IMR-90 (cell line): Measurements from ENCODE around the gene SLC25A26. TPM values are rescaled to one million over a fixed set of nuclear protein-coding genes. Genes with fewer than 3 reads are reported as not detected.

Experiments used
- ATAC-seq: fragments of 200-7000 bp; cut with Tn5 transposase; 2 replicates; pipeline ENCODE4 v1.9.1; 2020; ENCODE audit warnings: low read depth, mild to moderate bottlenecking, moderate library complexity
- BruUV-seq: library from RNA; stranded (reverse); fragments of 400-500 nt; replicated peaks from 2 replicates; lab custom pipeline; 2021; lab: Mats Ljungman, UMichigan
- CTCF ChIA-PET: fragments of 300-600 bp; formaldehyde crosslinking; extraction: SDS; loops from one replicate; lab custom pipeline; 2021; ENCODE audit warnings: antibody characterized with exemption; lab: Yijun Ruan, JAX
- POLR2A ChIA-PET: fragments of 300-600 bp; sonication (Branson Sonifier 250); formaldehyde crosslinking; loops from one replicate; lab custom pipeline; 2022; ENCODE audit warnings: antibody characterized with exemption; ENCODE audit not compliant: unreplicated experiment; lab: Charles Lee
- DNase-seq: peaks from one replicate; pipeline ENCODE4 v3.0.0; 2013
- H2AFZ ChIP-seq: replicated peaks from 2 replicates; pipeline ENCODE3; 2013; ENCODE audit warnings: low read length, mild to moderate bottlenecking; ENCODE audit not compliant: poor library complexity
- H2AK5ac ChIP-seq: 2 replicates; pipeline ENCODE4 v1.6.1; 2013; ENCODE audit warnings: low read depth, low read length, inconsistent platforms
- H2AK9ac ChIP-seq: replicated peaks from 2 replicates; pipeline ENCODE3; 2013; ENCODE audit warnings: mild to moderate bottlenecking, low read depth, low read length, moderate library complexity; ENCODE audit not compliant: poor library complexity
- H2BK120ac ChIP-seq: 2 replicates; pipeline ENCODE4 v1.6.1; 2013; ENCODE audit warnings: low read depth, low read length, inconsistent platforms
- H2BK15ac ChIP-seq: 3 replicates; pipeline ENCODE4 v1.6.1; 2013; ENCODE audit warnings: low read depth, low read length, inconsistent platforms
- H2BK20ac ChIP-seq: 2 replicates; pipeline ENCODE4 v1.6.1; 2013; ENCODE audit warnings: low read depth, mild to moderate bottlenecking, inconsistent platforms, low read length, moderate library complexity
- H2BK5ac ChIP-seq: 2 replicates; pipeline ENCODE4 v1.6.1; 2013; ENCODE audit warnings: mild to moderate bottlenecking, low read depth, low read length, inconsistent platforms; ENCODE audit not compliant: poor library complexity, severe bottlenecking
- H3K14ac ChIP-seq: replicated peaks from 2 replicates; pipeline ENCODE4 v1.6.1; 2013; ENCODE audit warnings: low read depth, low read length, inconsistent platforms
- H3K18ac ChIP-seq: 2 replicates; pipeline ENCODE4 v1.6.1; 2013; ENCODE audit warnings: low read depth, low read length, control low read depth
- H3K23ac ChIP-seq: 2 replicates; pipeline ENCODE4 v1.6.1; 2013; ENCODE audit warnings: low read depth, low read length, inconsistent platforms
- H3K27ac ChIP-seq: 2 replicates; pipeline ENCODE4 v1.5.1; 2013; ENCODE audit warnings: mild to moderate bottlenecking, control low read depth, low read length; ENCODE audit not compliant: insufficient read depth
- H3K27me3 ChIP-seq: 2 replicates; pipeline ENCODE4 v1.6.1; 2013; ENCODE audit warnings: low read length; ENCODE audit not compliant: control insufficient read depth, insufficient read depth
- H3K36me3 ChIP-seq: 2 replicates; pipeline ENCODE4 v1.6.1; 2013; ENCODE audit warnings: low read length, mixed read lengths; ENCODE audit not compliant: control insufficient read depth, insufficient read depth
- H3K4ac ChIP-seq: 2 replicates; pipeline ENCODE4 v1.6.1; 2013; ENCODE audit warnings: low read depth, low read length, inconsistent platforms
- H3K4me1 ChIP-seq: 2 replicates; pipeline ENCODE4 v1.6.1; 2013; ENCODE audit warnings: low read length, mixed read lengths; ENCODE audit not compliant: control insufficient read depth, insufficient read depth
- H3K4me2 ChIP-seq: 2 replicates; pipeline ENCODE4 v1.6.1; 2013; ENCODE audit warnings: low read depth, mild to moderate bottlenecking, control low read depth, low read length, moderate library complexity
- H3K4me3 ChIP-seq: 2 replicates; pipeline ENCODE4 v1.5.1; 2013; ENCODE audit warnings: low read depth, mild to moderate bottlenecking, control low read depth, low read length, moderate library complexity; ENCODE audit not compliant: insufficient read depth
- H3K56ac ChIP-seq: 2 replicates; pipeline ENCODE4 v1.6.1; 2013; ENCODE audit warnings: low read length, inconsistent platforms; ENCODE audit not compliant: insufficient read depth; ENCODE audit errors: extremely low read depth
- H3K79me1 ChIP-seq, 2 experiments: 2 replicates each; pipeline ENCODE4 v1.6.1; 2013; ENCODE audit warnings: low read length in 2 of 2, inconsistent platforms in 1 of 2, low read depth in 1 of 2
- H3K9ac ChIP-seq: 2 replicates; pipeline ENCODE4 v1.6.1; 2013; ENCODE audit warnings: low read depth, low read length, control low read depth
- H3K9me1 ChIP-seq: 2 replicates; pipeline ENCODE4 v1.6.1; 2013; ENCODE audit warnings: low read length, inconsistent platforms; ENCODE audit not compliant: insufficient read depth
- H3K9me3 ChIP-seq: 2 replicates; pipeline ENCODE4 v1.6.1; 2013; ENCODE audit warnings: low read length; ENCODE audit not compliant: control insufficient read depth, insufficient read depth
- H4K20me1 ChIP-seq: 2 replicates; pipeline ENCODE4 v1.6.1; 2013; ENCODE audit warnings: low read length, inconsistent platforms; ENCODE audit not compliant: insufficient read depth
- H4K5ac ChIP-seq: 2 replicates; pipeline ENCODE4 v1.6.1; 2013; ENCODE audit warnings: mild to moderate bottlenecking, low read depth, low read length, control low read depth
- H4K8ac ChIP-seq, 2 experiments: 2 replicates each; pipeline ENCODE4 v1.6.1; 2013; ENCODE audit warnings: low read depth in 2 of 2, low read length in 2 of 2, control low read depth in 1 of 2, inconsistent platforms in 1 of 2
- H4K91ac ChIP-seq: 2 replicates; pipeline ENCODE4 v1.6.1; 2013; ENCODE audit warnings: low read depth, low read length, inconsistent platforms; ENCODE audit not compliant: insufficient read depth
- BHLHE40 ChIP-seq: fragments of 150-350 bp; IDR thresholded peaks from 2 replicates; pipeline ENCODE4 v1.6.1; 2016; ENCODE audit warnings: mild to moderate bottlenecking, low read depth, low read length
- CEBPB ChIP-seq: IDR thresholded peaks from 2 replicates; pipeline ENCODE4 v1.6.1; 2012; ENCODE audit warnings: low read depth, low read length, improper control_type of control experiment
- CTCF ChIP-seq: conservative IDR thresholded peaks from 2 replicates; pipeline ENCODE4 v1.5.1; 2012; ENCODE audit warnings: mild to moderate bottlenecking, low read depth, low read length, improper control_type of control experiment
- ELK1 ChIP-seq: fragments of 150-350 bp; IDR thresholded peaks from 2 replicates; pipeline ENCODE4 v1.6.1; 2016; ENCODE audit warnings: low read depth, mild to moderate bottlenecking, low read length, moderate library complexity, borderline replicate concordance
- FOS ChIP-seq: fragments of 150-350 bp; IDR thresholded peaks from 2 replicates; pipeline ENCODE4 v1.6.1; 2016; ENCODE audit warnings: low read depth, low read length
- MAFK ChIP-seq: IDR thresholded peaks from 2 replicates; pipeline ENCODE4 v1.6.1; 2012; ENCODE audit warnings: low read depth, low read length, improper control_type of control experiment
- MAZ ChIP-seq: IDR thresholded peaks from 2 replicates; pipeline ENCODE4 v1.6.1; 2012; ENCODE audit warnings: low read depth, mild to moderate bottlenecking, low read length, improper control_type of control experiment, moderate library complexity, borderline replicate concordance
- MXI1 ChIP-seq: IDR thresholded peaks from 2 replicates; pipeline ENCODE4 v1.6.1; 2012; ENCODE audit warnings: low read depth, mild to moderate bottlenecking, low read length, moderate library complexity, borderline replicate concordance
- NFE2L2 ChIP-seq: fragments of 150-350 bp; IDR thresholded peaks from 2 replicates; pipeline ENCODE4 v1.6.1; 2016; ENCODE audit warnings: low read depth, mild to moderate bottlenecking, low read length
- POLR2A ChIP-seq: IDR thresholded peaks from 2 replicates; pipeline ENCODE4 v1.6.1; 2012; ENCODE audit warnings: mild to moderate bottlenecking, low read depth, low read length
- RAD21 ChIP-seq: IDR thresholded peaks from 2 replicates; pipeline ENCODE4 v1.6.1; 2012; ENCODE audit warnings: low read length, improper control_type of control experiment
- RCOR1 ChIP-seq: IDR thresholded peaks from 2 replicates; pipeline ENCODE4 v1.6.1; 2012; ENCODE audit warnings: mild to moderate bottlenecking, low read length, improper control_type of control experiment; ENCODE audit not compliant: insufficient replicate concordance
- RFX5 ChIP-seq: IDR thresholded peaks from 2 replicates; pipeline ENCODE4 v1.8.0; 2012; ENCODE audit warnings: low read depth, mild to moderate bottlenecking, low read length, moderate library complexity
- SMC3 ChIP-seq: fragments of 150-350 bp; IDR thresholded peaks from 2 replicates; pipeline ENCODE4 v1.6.1; 2016; ENCODE audit warnings: low read depth, mild to moderate bottlenecking, antibody characterized with exemption, low read length, moderate library complexity
- USF2 ChIP-seq: fragments of 150-350 bp; IDR thresholded peaks from 2 replicates; pipeline ENCODE4 v1.6.1; 2017; ENCODE audit warnings: mild to moderate bottlenecking, antibody characterized with exemption, low read length, low read depth
- WGBS, 2 experiments: methylation state at CpG; one replicate each; pipeline versions ENCODE4 v1.1.5 to v1.1.7; 2013; ENCODE audit warnings: missing lambda C conversion rate in 2 of 2; ENCODE audit not compliant: insufficient read length in 1 of 2; ENCODE audit errors: extremely low coverage in 2 of 2; 5-methylcytosine and 5-hydroxymethylcytosine counted together
- dilution Hi-C: fragments of 300-500 bp; cut with HindIII; formaldehyde crosslinking; loops from one replicate; pipeline ENCODE4 v1.14.3; 2018; ENCODE audit warnings: low sequenced_read_pairs; ENCODE audit not compliant: unreplicated experiment
- in situ Hi-C: fragments of 300-500 bp; cut with MboI; formaldehyde crosslinking; loops from 3 replicates; pipeline ENCODE4 v1.14.3; 2019; ENCODE audit warnings: low sequenced_read_pairs, inconsistent platforms, mixed read lengths
- intact Hi-C: fragments of 100-400 bp; cut with micrococcal nuclease; formaldehyde crosslinking; loops from 2 replicates; pipeline ENCODE4 v1.10.0; 2022
- polyA plus RNA-seq, 3 experiments: library from polyadenylated mRNA; depleted of rRNA; stranded (reverse); fragments of >200 nt; gene quantifications; 2 replicates each; pipeline ENCODE4 v1.2.3, GENCODE V29; 2012; ENCODE audit warnings: low replicate concordance in 1 of 3
- total RNA-seq: library from RNA; depleted of rRNA; stranded (reverse); fragments of >200 nt; gene quantifications from 2 replicates; pipeline ENCODE4 v1.2.3, GENCODE V29; 2012

Gene SLC25A26
- total and polyA plus RNA-seq, 2 of the 4 experiments (the other 2 are of a cell fraction): 10.9 to 12.7 TPM

- Histone ChIP-seq H3K36me3 (peaks cover 9% of the 10 kb centered on the region; the same call in 1 of the 2 replicates), H3K4me1 (peaks cover 9% of the 10 kb centered on the region), H4K91ac (no peak overlapping the region), H4K8ac (no peak overlapping the region), H2AFZ (no peak overlapping the region), H3K9me1 (no peaks in the 10 kb centered on the region; the same call in 1 of the 2 replicates), H3K27me3 (no peaks in the 10 kb centered on the region), H3K27ac (no peak overlapping the region), H2AK9ac (no peak overlapping the region), H3K14ac (no peak overlapping the region), H3K23ac (no peak overlapping the region), H3K79me1 (no peaks in the 10 kb centered on the region), H2AK5ac (no peak overlapping the region), H3K18ac (no peak overlapping the region), H2BK120ac (no peak overlapping the region), H2BK15ac (no peak overlapping the region), H4K20me1 (no peaks in the 10 kb centered on the region), H4K5ac (no peak overlapping the region), H3K4me3 (no peak overlapping the region), H3K9ac (no peak overlapping the region), H2BK5ac (no peak overlapping the region), H3K9me3 (no peaks in the 10 kb centered on the region), H3K4me2 (no peak overlapping the region), H2BK20ac (no peak overlapping the region), H3K56ac (no peak overlapping the region), H3K4ac (no peak overlapping the region)
- DNase-seq (no peak), ATAC-seq (no peak)
- ChIA-PET CTCF (no interaction called here), POLR2A (no interaction called here)
- in situ Hi-C loops (no loop called here), dilution Hi-C loops (no loop called here), intact Hi-C loops (no loop called here)
- TF ChIP-seq POLR2A: no peak
- TF ChIP-seq BHLHE40: no peak
- TF ChIP-seq RCOR1: no peak
- TF ChIP-seq USF2: no peak
- TF ChIP-seq RFX5: no peak
- no peak for TF ChIP-seq MXI1
- TF ChIP-seq MAFK: no peak
- TF ChIP-seq CEBPB: no peak
- TF ChIP-seq FOS: no peak
- no peak for TF ChIP-seq NFE2L2
- no peak for TF ChIP-seq RAD21
- TF ChIP-seq ELK1: no peak
- TF ChIP-seq MAZ: no peak
- TF ChIP-seq SMC3: no peak
- no peak for TF ChIP-seq CTCF
- WGBS, 2 experiments: no CpG with 5 or more reads among the region's 3 CpGs
- no TSS peak for BruUV-seq
Observed at GRCh38 chr3:66367979-66368378, 147.2 kb downstream of the SLC25A26 start.
